ENCODE measurements around the gene GRID2IP. TPM values are rescaled to one million over a fixed set of nuclear protein-coding genes. Genes with fewer than 3 reads are reported as not detected.
"Not testable (repeated sequence)": the region's sequence is repeated elsewhere in the genome, so short reads cannot be mapped to it uniquely, and the experiment has no call there.

GRID2IP gene
- total and polyA plus RNA-seq, 10 of the 15 experiments (the other 5 are each of a cell fraction or from before 2014, with no cell fraction given) = not detected

GRCh38 chr7:6463609-6464008 is 87.7 kb downstream of the GRID2IP start:
- DNase-seq (ENCODE audit: low read depth, low spot score); FAIRE-seq; H3K9me3 ChIP-seq (replicated peaks; ENCODE audit: control insufficient read depth, insufficient read depth, low read length); H3K4me2 ChIP-seq (ENCODE audit: control insufficient read depth, insufficient read depth); in situ Hi-C loops (cut with MboI); intact Hi-C loops (cut with micrococcal nuclease; ENCODE audit: unreplicated experiment); ATAC-seq; H4K20me1 ChIP-seq (ENCODE audit: control insufficient read depth, insufficient read depth); H3K4me3 ChIP-seq; H3K79me2 ChIP-seq (ENCODE audit: control insufficient read depth, insufficient read depth, low read length); RAD21 ChIA-PET (ENCODE audit: unreplicated experiment); H2AFZ ChIP-seq (ENCODE audit: control insufficient read depth, low read depth, low read length); BruUV-seq (replicated peaks); H3K9ac ChIP-seq (ENCODE audit: control insufficient read depth, insufficient read depth, low read length); H3K4me1 ChIP-seq (ENCODE audit: control insufficient read depth, insufficient read depth, low read length); H3K27ac ChIP-seq (ENCODE audit: control insufficient read depth, insufficient read depth); H3K27me3 ChIP-seq (replicated peaks in 1 of 2; ENCODE audit: control insufficient read depth in 2 of 2, insufficient read depth in 2 of 2, low read length in 1 of 2); SMC1A ChIA-PET (ENCODE audit: uncharacterized antibody, unreplicated experiment): not testable (repeated sequence)
- ChIA-PET CTCF (interaction anchor here (1.5 kb wide), 1 partner anchor 8 kb away, joined by 4 read pairs; no protein-coding TSS in a partner anchor), POLR2A (interaction anchor here (0.7 to 1.1 kb wide), 2 partner anchors 11 to 22 kb away, joined by 3 to 6 read pairs; no protein-coding TSS in a partner anchor)
- WGBS (ENCODE audit: insufficient coverage, insufficient replicate concordance, low lambda C conversion rate, missing lambda C conversion rate) = 97% methylated on average over 5 of the region's 5 CpGs
- peaks cover 10 to 15% of the 10 kb centered on the region in 2 experiments for H3K36me3 ChIP-seq (ENCODE audit: control insufficient read depth in 2 of 2, insufficient read depth in 2 of 2, low read length in 1 of 2)

GRCh38 chr7:6461946-6462550 is 89.2 kb downstream of the GRID2IP start:
- DNase-seq (ENCODE audit: low read depth, low spot score) (no peak), FAIRE-seq (no peak), ATAC-seq (no peak)
- H2AFZ ChIP-seq (ENCODE audit: control insufficient read depth, low read depth, low read length) = no peak overlapping the region
- H3K9me3 ChIP-seq (replicated peaks; ENCODE audit: control insufficient read depth, insufficient read depth, low read length) = no peaks in the 10 kb centered on the region
- ChIA-PET CTCF (interaction anchor here (1.5 kb wide), 1 partner anchor 9 kb away, joined by 4 read pairs; no protein-coding TSS in a partner anchor), POLR2A (interaction anchor here (0.7 kb wide), 1 partner anchor 12 kb away, joined by 3 read pairs; no protein-coding TSS in a partner anchor), RAD21 (ENCODE audit: unreplicated experiment) (no interaction called here), SMC1A (ENCODE audit: uncharacterized antibody, unreplicated experiment) (no interaction called here)
- no peak overlapping the region for H3K27ac ChIP-seq (ENCODE audit: control insufficient read depth, insufficient read depth)
- in situ Hi-C loops (cut with MboI) (no loop called here), intact Hi-C loops (cut with micrococcal nuclease; ENCODE audit: unreplicated experiment) (no loop called here)
- BruUV-seq (replicated peaks) = TSS peak; percentile 56
- H4K20me1 ChIP-seq (ENCODE audit: control insufficient read depth, insufficient read depth) = no peaks in the 10 kb centered on the region
- H3K9ac ChIP-seq (ENCODE audit: control insufficient read depth, insufficient read depth, low read length) = no peak overlapping the region
- no peaks in the 10 kb centered on the region for H3K4me1 ChIP-seq (ENCODE audit: control insufficient read depth, insufficient read depth, low read length)
- no peaks in the 10 kb centered on the region for H3K27me3 ChIP-seq (replicated peaks in 1 of 2; ENCODE audit: control insufficient read depth in 2 of 2, insufficient read depth in 2 of 2, low read length in 1 of 2)
- no peak for TF ChIP-seq KLF5 (IDR thresholded peaks at IDR 0.05; ENCODE audit: partially characterized antibody)
- no peak for TF ChIP-seq YY1 (IDR thresholded peaks at IDR 0.05; ENCODE audit: low read depth, low read length)
- no peak for TF ChIP-seq ELK1 (IDR thresholded peaks at IDR 0.05; ENCODE audit: low read depth, low read length)
- TF ChIP-seq SP1 (IDR thresholded peaks at IDR 0.05; ENCODE audit: low read depth, low read length) = no peak
- no peak for TF ChIP-seq SUZ12 (IDR thresholded peaks at IDR 0.05; ENCODE audit: unreplicated experiment)
- no peaks in the 10 kb centered on the region for H3K79me2 ChIP-seq (ENCODE audit: control insufficient read depth, insufficient read depth, low read length)
- H3K4me2 ChIP-seq (ENCODE audit: control insufficient read depth, insufficient read depth) = no peak overlapping the region
- no peak overlapping the region for H3K4me3 ChIP-seq
- H3K36me3 ChIP-seq (ENCODE audit: control insufficient read depth in 2 of 2, insufficient read depth in 2 of 2, low read length in 1 of 2) = peaks cover 9 to 11% of the 10 kb centered on the region in 2 experiments
- 97% methylated on average over 4 of the region's 4 CpGs for WGBS (ENCODE audit: insufficient coverage, insufficient replicate concordance, low lambda C conversion rate, missing lambda C conversion rate)

Data from GM12878 (cell line).